IMR-90 (cell line): ENCODE data around the gene MAML2. TPM values are rescaled to one million over a fixed set of nuclear protein-coding genes. Genes with fewer than 3 reads are reported as not detected.
A peak's percentile ranks its signal among the peaks of the same experiment; 100 is the strongest.

Source experiments
- ATAC-seq: fragments of 200-7000 bp; cut with Tn5 transposase; 2 replicates; pipeline ENCODE4 v1.9.1; 2020; ENCODE audit warnings: low read depth, mild to moderate bottlenecking, moderate library complexity
- BruUV-seq: library from RNA; stranded (reverse); fragments of 400-500 nt; replicated peaks from 2 replicates; lab custom pipeline; 2021; lab: Mats Ljungman, UMichigan
- CTCF ChIA-PET: fragments of 300-600 bp; formaldehyde crosslinking; extraction: SDS; loops from one replicate; lab custom pipeline; 2021; ENCODE audit warnings: antibody characterized with exemption; lab: Yijun Ruan, JAX
- POLR2A ChIA-PET: fragments of 300-600 bp; sonication (Branson Sonifier 250); formaldehyde crosslinking; loops from one replicate; lab custom pipeline; 2022; ENCODE audit warnings: antibody characterized with exemption; ENCODE audit not compliant: unreplicated experiment; lab: Charles Lee
- DNase-seq: peaks from one replicate; pipeline ENCODE4 v3.0.0; 2013
- H2AFZ ChIP-seq: replicated peaks from 2 replicates; pipeline ENCODE3; 2013; ENCODE audit warnings: low read length, mild to moderate bottlenecking; ENCODE audit not compliant: poor library complexity
- H2AK5ac ChIP-seq: 2 replicates; pipeline ENCODE4 v1.6.1; 2013; ENCODE audit warnings: low read depth, low read length, inconsistent platforms
- H2AK9ac ChIP-seq: replicated peaks from 2 replicates; pipeline ENCODE3; 2013; ENCODE audit warnings: mild to moderate bottlenecking, low read depth, low read length, moderate library complexity; ENCODE audit not compliant: poor library complexity
- H2BK120ac ChIP-seq: 2 replicates; pipeline ENCODE4 v1.6.1; 2013; ENCODE audit warnings: low read depth, low read length, inconsistent platforms
- H2BK15ac ChIP-seq: 3 replicates; pipeline ENCODE4 v1.6.1; 2013; ENCODE audit warnings: low read depth, low read length, inconsistent platforms
- H2BK20ac ChIP-seq: 2 replicates; pipeline ENCODE4 v1.6.1; 2013; ENCODE audit warnings: low read depth, mild to moderate bottlenecking, inconsistent platforms, low read length, moderate library complexity
- H2BK5ac ChIP-seq: 2 replicates; pipeline ENCODE4 v1.6.1; 2013; ENCODE audit warnings: mild to moderate bottlenecking, low read depth, low read length, inconsistent platforms; ENCODE audit not compliant: poor library complexity, severe bottlenecking
- H3K14ac ChIP-seq: replicated peaks from 2 replicates; pipeline ENCODE4 v1.6.1; 2013; ENCODE audit warnings: low read depth, low read length, inconsistent platforms
- H3K18ac ChIP-seq: 2 replicates; pipeline ENCODE4 v1.6.1; 2013; ENCODE audit warnings: low read depth, low read length, control low read depth
- H3K23ac ChIP-seq: 2 replicates; pipeline ENCODE4 v1.6.1; 2013; ENCODE audit warnings: low read depth, low read length, inconsistent platforms
- H3K27ac ChIP-seq: 2 replicates; pipeline ENCODE4 v1.5.1; 2013; ENCODE audit warnings: mild to moderate bottlenecking, control low read depth, low read length; ENCODE audit not compliant: insufficient read depth
- H3K27me3 ChIP-seq: 2 replicates; pipeline ENCODE4 v1.6.1; 2013; ENCODE audit warnings: low read length; ENCODE audit not compliant: control insufficient read depth, insufficient read depth
- H3K36me3 ChIP-seq: 2 replicates; pipeline ENCODE4 v1.6.1; 2013; ENCODE audit warnings: low read length, mixed read lengths; ENCODE audit not compliant: control insufficient read depth, insufficient read depth
- H3K4ac ChIP-seq: 2 replicates; pipeline ENCODE4 v1.6.1; 2013; ENCODE audit warnings: low read depth, low read length, inconsistent platforms
- H3K4me1 ChIP-seq: 2 replicates; pipeline ENCODE4 v1.6.1; 2013; ENCODE audit warnings: low read length, mixed read lengths; ENCODE audit not compliant: control insufficient read depth, insufficient read depth
- H3K4me2 ChIP-seq: 2 replicates; pipeline ENCODE4 v1.6.1; 2013; ENCODE audit warnings: low read depth, mild to moderate bottlenecking, control low read depth, low read length, moderate library complexity
- H3K4me3 ChIP-seq: 2 replicates; pipeline ENCODE4 v1.5.1; 2013; ENCODE audit warnings: low read depth, mild to moderate bottlenecking, control low read depth, low read length, moderate library complexity; ENCODE audit not compliant: insufficient read depth
- H3K56ac ChIP-seq: 2 replicates; pipeline ENCODE4 v1.6.1; 2013; ENCODE audit warnings: low read length, inconsistent platforms; ENCODE audit not compliant: insufficient read depth; ENCODE audit errors: extremely low read depth
- H3K79me1 ChIP-seq, 2 experiments: 2 replicates each; pipeline ENCODE4 v1.6.1; 2013; ENCODE audit warnings: low read length in 2 of 2, inconsistent platforms in 1 of 2, low read depth in 1 of 2
- H3K9ac ChIP-seq: 2 replicates; pipeline ENCODE4 v1.6.1; 2013; ENCODE audit warnings: low read depth, low read length, control low read depth
- H3K9me1 ChIP-seq: 2 replicates; pipeline ENCODE4 v1.6.1; 2013; ENCODE audit warnings: low read length, inconsistent platforms; ENCODE audit not compliant: insufficient read depth
- H3K9me3 ChIP-seq: 2 replicates; pipeline ENCODE4 v1.6.1; 2013; ENCODE audit warnings: low read length; ENCODE audit not compliant: control insufficient read depth, insufficient read depth
- H4K20me1 ChIP-seq: 2 replicates; pipeline ENCODE4 v1.6.1; 2013; ENCODE audit warnings: low read length, inconsistent platforms; ENCODE audit not compliant: insufficient read depth
- H4K5ac ChIP-seq: 2 replicates; pipeline ENCODE4 v1.6.1; 2013; ENCODE audit warnings: mild to moderate bottlenecking, low read depth, low read length, control low read depth
- H4K8ac ChIP-seq, 2 experiments: 2 replicates each; pipeline ENCODE4 v1.6.1; 2013; ENCODE audit warnings: low read depth in 2 of 2, low read length in 2 of 2, control low read depth in 1 of 2, inconsistent platforms in 1 of 2
- H4K91ac ChIP-seq: 2 replicates; pipeline ENCODE4 v1.6.1; 2013; ENCODE audit warnings: low read depth, low read length, inconsistent platforms; ENCODE audit not compliant: insufficient read depth
- FOS ChIP-seq: fragments of 150-350 bp; IDR thresholded peaks from 2 replicates; pipeline ENCODE4 v1.6.1; 2016; ENCODE audit warnings: low read depth, low read length
- MAFK ChIP-seq: IDR thresholded peaks from 2 replicates; pipeline ENCODE4 v1.6.1; 2012; ENCODE audit warnings: low read depth, low read length, improper control_type of control experiment
- MXI1 ChIP-seq: IDR thresholded peaks from 2 replicates; pipeline ENCODE4 v1.6.1; 2012; ENCODE audit warnings: low read depth, mild to moderate bottlenecking, low read length, moderate library complexity, borderline replicate concordance
- POLR2A ChIP-seq: IDR thresholded peaks from 2 replicates; pipeline ENCODE4 v1.6.1; 2012; ENCODE audit warnings: mild to moderate bottlenecking, low read depth, low read length
- USF2 ChIP-seq: fragments of 150-350 bp; IDR thresholded peaks from 2 replicates; pipeline ENCODE4 v1.6.1; 2017; ENCODE audit warnings: mild to moderate bottlenecking, antibody characterized with exemption, low read length, low read depth
- WGBS, 2 experiments: methylation state at CpG; one replicate each; pipeline versions ENCODE4 v1.1.5 to v1.1.7; 2013; ENCODE audit warnings: missing lambda C conversion rate in 2 of 2; ENCODE audit not compliant: insufficient read length in 1 of 2; ENCODE audit errors: extremely low coverage in 2 of 2; 5-methylcytosine and 5-hydroxymethylcytosine counted together
- dilution Hi-C: fragments of 300-500 bp; cut with HindIII; formaldehyde crosslinking; loops from one replicate; pipeline ENCODE4 v1.14.3; 2018; ENCODE audit warnings: low sequenced_read_pairs; ENCODE audit not compliant: unreplicated experiment
- in situ Hi-C: fragments of 300-500 bp; cut with MboI; formaldehyde crosslinking; loops from 3 replicates; pipeline ENCODE4 v1.14.3; 2019; ENCODE audit warnings: low sequenced_read_pairs, inconsistent platforms, mixed read lengths
- intact Hi-C: fragments of 100-400 bp; cut with micrococcal nuclease; formaldehyde crosslinking; loops from 2 replicates; pipeline ENCODE4 v1.10.0; 2022
- polyA plus RNA-seq, 3 experiments: library from polyadenylated mRNA; depleted of rRNA; stranded (reverse); fragments of >200 nt; gene quantifications; 2 replicates each; pipeline ENCODE4 v1.2.3, GENCODE V29; 2012; ENCODE audit warnings: low replicate concordance in 1 of 3
- total RNA-seq: library from RNA; depleted of rRNA; stranded (reverse); fragments of >200 nt; gene quantifications from 2 replicates; pipeline ENCODE4 v1.2.3, GENCODE V29; 2012

MAML2 gene
- total and polyA plus RNA-seq, 2 of the 4 experiments (the other 2 are of a cell fraction), result 15.0 to 19.5 TPM

GRCh38 chr11:96008161-96008720, 334.8 kb downstream of the MAML2 start:
- Histone ChIP-seq H3K23ac (no peak overlapping the region), H3K36me3 (no peaks in the 10 kb centered on the region), H2AK5ac (no peak overlapping the region), H4K8ac (peak overlapping the region in 1 of 2 experiments; percentile 51; a peak in 1 of 4 replicates), H3K4ac (peak overlapping the region; percentile 17; the same call in 1 of the 2 replicates), H3K27ac (peak overlapping the region; percentile 37; the same call in 1 of the 2 replicates), H3K9me3 (peaks cover 2% of the 10 kb centered on the region; the same call in 1 of the 2 replicates), H3K27me3 (no peaks in the 10 kb centered on the region), H3K14ac (no peak overlapping the region), H3K4me1 (peaks cover 9% of the 10 kb centered on the region), H3K9ac (no peak overlapping the region), H3K9me1 (peaks cover 4% of the 10 kb centered on the region; the same call in 1 of the 2 replicates), H2BK120ac (peak overlapping the region; percentile 32; the same call in 1 of the 2 replicates), H3K4me3 (no peak overlapping the region), H2AFZ (no peak overlapping the region), H3K56ac (peak overlapping the region; percentile 75; the same call in 1 of the 2 replicates), H3K4me2 (peak overlapping the region; percentile 55; the same call in 1 of the 2 replicates), H2AK9ac (no peak overlapping the region), H4K5ac (no peak overlapping the region), H2BK20ac (peak overlapping the region; percentile 36; the same call in 1 of the 2 replicates), H2BK5ac (peak overlapping the region; percentile 91), H2BK15ac (peak overlapping the region; percentile 42; the same call in 1 of the 3 replicates), H3K18ac (peak overlapping the region; percentile 12; the same call in 1 of the 2 replicates), H3K79me1 (peaks cover 12 to 32% of the 10 kb centered on the region in 2 experiments), H4K91ac (no peak overlapping the region; the same call in 1 of the 2 replicates), H4K20me1 (no peaks in the 10 kb centered on the region)
- BruUV-seq, result no TSS peak
- no CpG with 5 or more reads among the region's 3 CpGs for WGBS, 2 experiments
- no peak for TF ChIP-seq MXI1
- no peak for TF ChIP-seq FOS
- TF ChIP-seq POLR2A, result no peak
- TF ChIP-seq USF2, result no peak
- TF ChIP-seq MAFK, result no peak
- CTCF ChIA-PET, result interaction anchor here (0.7 kb wide), 1 partner anchor 53 kb away, joined by 3 read pairs; no protein-coding TSS in a partner anchor
- in situ Hi-C loops (no loop called here), intact Hi-C loops (no loop called here), dilution Hi-C loops (no loop called here)
- ATAC-seq (peak; percentile 84), DNase-seq (peak; percentile 95)
- POLR2A ChIA-PET, result no interaction called here
